ACHN (cell line): ENCODE results near the gene AIP.

Experiments used
- DNase-seq: peaks from one replicate; pipeline ENCODE4 v3.0.0-alpha.2; 2015
- in situ Hi-C: cut with HindIII; loops from 2 replicates; pipeline ENCODE4 v1.10.0; 2017; ENCODE audit warnings: low sequenced_read_pairs, low pct_ligation_motif_present, low pct_unique_long_range_greater_than_20kb

The AIP gene

GRCh38 chr11:67520856-67521824 is 38.3 kb downstream of the AIP start:
- no peak for DNase-seq
- in situ Hi-C loops: no loop called here

- in situ Hi-C loops: no loop called here
- no peak for DNase-seq
These were observed 39.1 kb downstream of the AIP start for GRCh38 chr11:67521924-67522323.

GRCh38 chr11:67522338-67522737 is 39.5 kb downstream of the AIP start:
- in situ Hi-C loops: no loop called here

GRCh38 chr11:67522844-67523555 is 40.2 kb downstream of the AIP start, which contains the start of gene CABP2:
CABP2 (minus strand) TSS chr11:67523446; CDS start chr11:67523326, 120 bp downstream.
- DNase-seq: no peak
- in situ Hi-C loops: no loop called here

More at GRCh38 chr11:67522338-67522737, 39.5 kb downstream of the AIP start:
- no peak for DNase-seq

- in situ Hi-C loops: no loop called here
These were observed 41.0 kb downstream of the AIP start for GRCh38 chr11:67523556-67524479.

GRCh38 chr11:67524480-67524808 is 41.6 kb downstream of the AIP start:
- no peak for DNase-seq
- in situ Hi-C loops: no loop called here

More at GRCh38 chr11:67523556-67524479, 41.0 kb downstream of the AIP start:
- no peak for DNase-seq

GRCh38 chr11:67525275-67525976 is 42.6 kb downstream of the AIP start:
- in situ Hi-C loops: no loop called here

GRCh38 chr11:67528376-67528775 is 45.5 kb downstream of the AIP start:
- in situ Hi-C loops: no loop called here
- DNase-seq: no peak

More at GRCh38 chr11:67525275-67525976, 42.6 kb downstream of the AIP start:
- no peak for DNase-seq

- no peak for DNase-seq
- in situ Hi-C loops: no loop called here
These were observed 47.4 kb downstream of the AIP start for GRCh38 chr11:67530282-67530592.

GRCh38 chr11:67532889-67533288 is 50.1 kb downstream of the AIP start:
- DNase-seq: no peak
- in situ Hi-C loops: no loop called here

GRCh38 chr11:67534070-67534679 is 51.3 kb downstream of the AIP start:
- peak; percentile 18 for DNase-seq
- in situ Hi-C loops: no loop called here

GRCh38 chr11:67535561-67535960 is 52.7 kb downstream of the AIP start:
- no peak for DNase-seq
- in situ Hi-C loops: no loop called here

GRCh38 chr11:67538306-67538705 is 55.5 kb downstream of the AIP start:
- DNase-seq: no peak
- in situ Hi-C loops: no loop called here

GRCh38 chr11:67538823-67539505 is 56.1 kb downstream of the AIP start:
- DNase-seq: no peak

GRCh38 chr11:67539550-67539949 is 56.7 kb downstream of the AIP start:
- in situ Hi-C loops: no loop called here
- DNase-seq: no peak

More at GRCh38 chr11:67538823-67539505, 56.1 kb downstream of the AIP start:
- in situ Hi-C loops: no loop called here
